Activated CD4-positive, CD25-positive, alpha-beta regulatory T cell (primary cell): ENCODE data around the gene AMPH.
"Not testable (repeated sequence)": the region's sequence is repeated elsewhere in the genome, so short reads cannot be mapped to it uniquely, and the experiment has no call there.

Experiments
- DNase-seq, 4 experiments: peaks; one replicate each; lab custom pipeline; 2025; lab: John Stamatoyannopoulos, UW

The AMPH gene

GRCh38 chr7:38350777-38351176, 280.4 kb downstream of the AMPH start:
- DNase-seq, result not testable (repeated sequence)

- peak in 1 of 4 experiments; percentile 12 for DNase-seq
These were observed 281.1 kb downstream of the AMPH start for GRCh38 chr7:38349869-38350583.

- not testable (repeated sequence) for DNase-seq
These were observed 281.9 kb downstream of the AMPH start for GRCh38 chr7:38349126-38349795.

DNA sequence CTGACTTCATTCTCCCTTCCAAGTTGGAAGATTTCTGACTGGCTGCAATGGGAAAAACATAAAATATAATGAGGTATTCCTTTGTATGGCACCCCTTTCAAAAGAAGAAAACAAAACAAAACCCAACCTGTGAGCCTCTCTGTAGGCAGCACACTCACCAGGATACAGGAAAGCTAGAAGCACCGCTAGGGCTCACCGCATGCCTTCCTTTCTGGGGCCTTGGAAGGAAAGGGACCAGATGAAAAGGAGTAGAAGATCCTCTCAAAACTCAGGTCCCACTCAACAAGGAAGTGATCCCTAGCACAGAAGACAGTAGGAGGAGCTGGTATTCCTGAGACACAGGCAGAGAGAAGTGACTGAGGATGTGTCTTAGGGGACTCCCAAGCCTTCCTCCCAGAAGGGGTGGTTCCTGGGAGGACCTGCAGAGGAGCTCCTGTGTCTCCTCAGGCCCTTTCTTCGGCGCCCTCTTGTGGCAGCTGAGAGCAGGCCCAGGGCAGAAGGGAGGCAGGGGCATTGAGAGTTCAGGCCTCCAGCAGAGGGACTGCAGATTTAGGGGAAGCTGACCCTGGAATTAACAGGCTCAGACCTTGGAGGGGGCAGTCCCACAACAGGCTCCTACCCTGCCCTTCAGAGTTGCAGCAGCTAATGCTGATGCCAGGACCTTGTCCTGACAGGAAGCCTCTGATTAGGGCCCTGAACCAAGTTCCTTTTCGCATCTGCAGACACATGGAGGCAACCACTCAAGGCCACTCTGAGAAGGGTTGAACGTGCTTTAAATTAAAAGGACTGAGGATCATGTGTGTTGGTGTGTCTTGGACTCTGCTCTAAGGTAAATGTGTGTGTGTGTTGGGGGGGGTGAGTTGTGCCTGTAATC, 285.6 kb downstream of the AMPH start:
- DNase-seq, result not testable (repeated sequence)

- not testable (repeated sequence) for DNase-seq
These were observed 286.4 kb downstream of the AMPH start for GRCh38 chr7:38344741-38345140.

- DNase-seq, result not testable (repeated sequence)
These were observed 289.0 kb downstream of the AMPH start for GRCh38 chr7:38342135-38342534.

- DNase-seq, result not testable (repeated sequence)
These were observed 289.9 kb downstream of the AMPH start for GRCh38 chr7:38341172-38341705.

- DNase-seq, result no peak
These were observed 291.0 kb downstream of the AMPH start for GRCh38 chr7:38339953-38340819.

DNA sequence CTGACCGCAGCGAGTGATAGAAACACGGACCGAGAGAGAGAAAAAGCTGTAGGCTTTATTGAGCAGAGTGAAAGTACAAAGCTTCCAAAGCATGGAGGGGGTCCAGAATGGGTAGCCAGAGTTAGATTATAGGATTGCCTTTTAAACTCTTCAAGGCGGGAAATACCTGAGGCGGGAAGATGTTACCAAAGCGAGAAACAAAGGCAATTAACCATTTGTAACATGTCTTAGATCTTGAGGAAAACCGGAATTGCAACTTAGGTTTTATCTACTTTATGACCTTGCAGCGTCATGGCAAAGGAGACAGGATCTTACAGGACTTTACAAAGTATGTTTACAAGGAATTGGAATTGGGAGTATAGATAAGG, 295.0 kb downstream of the AMPH start:
- DNase-seq, result not testable (repeated sequence)

- DNase-seq, result peak; percentile 42 to 59 (median 51)
These were observed 295.6 kb downstream of the AMPH start for GRCh38 chr7:38335492-38336147.

DNA sequence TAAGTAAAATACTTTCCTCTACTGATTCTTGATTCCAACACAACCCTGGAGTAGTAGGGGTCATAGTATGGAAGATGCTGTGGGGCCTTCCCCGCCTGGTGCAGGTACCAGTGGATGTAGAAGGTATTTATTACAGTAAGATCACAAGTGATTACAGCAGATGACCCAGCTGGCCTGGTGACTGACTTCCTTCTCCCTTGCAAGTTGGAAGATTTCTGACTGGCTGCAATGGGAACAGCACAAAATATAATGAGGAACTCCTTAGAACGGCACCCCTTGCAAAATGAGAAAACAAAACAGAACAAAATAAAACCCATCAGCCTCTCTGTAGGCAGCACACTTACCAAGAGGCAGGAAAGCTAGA, 296.1 kb downstream of the AMPH start:
- DNase-seq, result no peak

DNA sequence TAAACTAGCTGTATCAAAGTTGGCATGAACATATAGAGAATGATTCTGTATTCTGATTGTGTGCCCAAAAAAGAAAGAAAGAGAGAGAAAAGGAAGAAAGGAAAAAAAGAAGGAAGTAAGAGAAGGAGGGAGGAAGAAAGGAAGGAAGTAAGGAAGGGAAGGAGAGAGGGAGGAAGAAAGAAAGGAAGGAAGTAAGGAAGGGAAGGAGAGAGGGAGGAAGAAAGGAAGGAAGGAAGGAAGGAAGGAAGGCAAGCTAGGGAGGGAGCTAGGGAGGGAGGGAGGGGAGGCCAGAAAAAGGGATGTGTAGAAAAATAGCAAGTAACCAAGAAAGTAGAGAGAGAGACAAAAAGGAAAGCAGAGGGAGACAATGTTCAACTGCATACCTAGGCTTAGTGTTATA, 297.0 kb downstream of the AMPH start:
- DNase-seq, result no peak
